HepG2 (cell line): ENCODE data around the gene NKAIN2.

ENCODE experiments used
- JDP2 ChIP-seq: sonication (generic); formaldehyde crosslinking; IDR thresholded peaks from 2 replicates; pipeline ENCODE4 v1.8.1; 2022; ENCODE audit warnings: missing genetic modification reagents, borderline replicate concordance
- NBN ChIP-seq: fragments of 450-650 bp; conservative IDR thresholded peaks from 2 replicates; pipeline ENCODE4 v1.6.1; 2017

- TF ChIP-seq NBN: no peak
- TF ChIP-seq JDP2 (CRISPR knock-in tag): no peak
These were observed 945.1 kb downstream of the NKAIN2 start for GRCh38 chr6:124748778-124749177.
